ENCODE data around the gene ASCC2.

ASCC2 gene

DNA sequence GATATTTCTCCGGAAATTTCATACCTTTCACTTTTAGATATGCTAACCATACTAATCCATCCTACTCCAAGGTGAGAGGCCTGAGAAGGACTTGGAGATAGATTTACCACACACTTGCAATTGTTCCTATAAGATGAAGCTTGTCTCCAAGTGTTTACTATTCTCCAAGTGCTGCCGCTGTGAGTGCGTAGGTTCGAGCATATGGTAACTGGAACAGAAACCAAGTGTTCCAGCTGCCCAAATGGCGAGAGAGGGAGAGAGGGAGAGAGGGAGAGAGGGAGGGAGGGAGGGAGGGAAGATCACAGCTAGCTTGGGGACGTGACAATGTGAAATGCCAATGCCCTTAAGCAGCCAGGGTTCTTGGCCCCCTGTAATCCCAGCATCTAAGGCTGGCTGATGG is 21.5 kb downstream of the ASCC2 start:
- DNase-seq = no peak

DNA sequence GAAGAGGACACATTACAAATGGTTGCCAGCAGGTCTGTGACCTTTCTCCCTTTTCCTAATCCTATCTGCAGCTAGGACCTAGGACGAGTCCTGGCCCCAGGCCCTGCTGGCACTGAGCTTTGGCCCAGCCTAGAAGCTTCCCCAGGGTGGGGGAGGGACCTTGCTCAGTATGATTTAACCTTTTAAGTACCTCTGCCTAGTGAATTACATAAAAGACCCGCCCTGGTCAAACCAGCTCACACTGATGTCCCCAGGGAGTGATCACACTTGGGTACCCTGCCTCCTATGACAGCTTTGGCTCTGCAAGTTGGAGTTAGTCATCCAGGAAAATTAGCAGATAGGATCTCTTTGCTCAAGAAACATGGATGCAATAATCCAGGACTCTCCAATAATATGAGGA is 21.9 kb downstream of the ASCC2 start:
- no peak for DNase-seq

GRCh38 chr22:29815580-29815979 is 22.5 kb downstream of the ASCC2 start:
- DNase-seq = no peak

DNA sequence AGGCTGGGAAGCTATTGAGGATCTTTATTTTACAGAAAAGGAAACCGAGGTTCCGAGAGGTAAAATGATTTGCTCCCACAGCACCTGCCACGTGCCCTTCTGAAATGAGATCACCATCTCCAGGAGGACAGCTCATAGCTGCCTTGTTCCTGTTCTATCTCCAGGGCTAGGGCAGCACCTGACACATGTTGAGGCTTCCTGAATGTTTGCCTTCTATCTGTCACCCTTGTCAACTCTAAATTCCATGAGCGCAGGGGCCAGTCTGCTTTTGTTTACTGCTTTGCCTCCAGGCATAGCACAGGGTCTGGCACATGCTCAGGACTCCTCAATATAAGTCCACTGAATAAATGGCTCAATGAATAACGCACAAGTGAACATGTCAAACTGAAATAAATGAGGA is 24.1 kb downstream of the ASCC2 start:
- DNase-seq = no peak

GRCh38 chr22:29813563-29813962 is 24.5 kb downstream of the ASCC2 start:
- DNase-seq = no peak

- DNase-seq = no peak
These were observed 24.9 kb downstream of the ASCC2 start for GRCh38 chr22:29813126-29813525.

DNA sequence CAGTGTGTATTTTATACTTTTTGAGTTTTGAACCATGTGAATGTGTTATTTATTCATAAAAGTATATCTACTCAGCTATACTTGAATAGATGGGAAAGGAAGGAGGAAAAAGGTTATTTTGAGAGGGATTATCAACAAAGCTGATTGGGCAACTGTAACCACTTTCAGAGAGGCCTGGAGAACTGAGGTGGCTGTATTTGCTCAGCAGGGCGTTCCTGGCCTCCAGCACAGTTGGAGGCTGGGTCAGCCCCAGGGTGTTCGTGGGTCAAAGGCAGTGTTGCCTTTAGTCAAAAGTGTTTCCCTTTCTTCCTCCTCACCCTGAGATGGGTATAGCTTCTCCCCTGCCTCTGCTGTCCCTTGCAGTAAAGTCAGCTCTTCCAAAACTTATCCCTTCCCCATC is 26.7 kb downstream of the ASCC2 start:
- DNase-seq = no peak

GRCh38 chr22:29810216-29810615 is 27.9 kb downstream of the ASCC2 start:
- DNase-seq = no peak

DNA sequence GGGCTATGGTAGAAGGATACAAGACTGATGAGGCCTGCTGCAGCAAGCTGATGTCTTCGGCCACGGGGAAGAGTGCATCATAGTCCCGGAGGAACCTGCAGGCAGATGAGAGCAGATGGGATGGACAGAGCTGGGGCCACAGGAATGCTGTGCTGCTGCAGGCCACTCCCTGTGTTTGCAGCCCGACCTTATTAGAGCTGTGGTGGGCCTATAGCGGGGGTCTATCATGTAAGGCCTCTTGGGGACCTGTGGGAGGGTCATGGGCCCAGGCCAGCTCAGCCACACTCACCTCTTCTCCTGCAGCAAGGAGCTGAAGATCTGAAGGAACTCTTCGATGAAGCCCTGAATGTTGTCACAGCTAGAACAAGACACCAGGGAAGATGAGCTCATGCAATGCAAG is 31.9 kb downstream of the ASCC2 start:
- no peak for DNase-seq

- no peak for DNase-seq
These were observed 33.1 kb downstream of the ASCC2 start for GRCh38 chr22:29804985-29805384.

DNA sequence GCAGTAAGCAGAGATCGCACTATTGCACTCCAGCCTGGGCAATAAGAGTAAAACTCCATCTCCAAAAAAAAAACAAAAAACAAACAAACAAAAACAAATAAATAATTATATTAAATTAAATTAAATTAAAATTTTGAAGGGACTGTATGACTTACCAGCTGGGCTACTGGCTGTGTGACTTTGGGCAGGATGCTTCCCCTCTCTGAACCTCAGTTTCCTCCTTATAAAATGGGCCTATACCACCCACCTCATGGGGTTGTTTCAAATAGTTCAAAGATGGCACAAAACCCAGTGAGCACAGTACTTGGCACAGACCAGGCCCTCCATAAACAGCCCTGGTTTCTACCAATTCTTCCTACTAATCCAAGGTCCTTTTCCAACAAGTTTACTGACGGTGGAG is 34.9 kb downstream of the ASCC2 start:
- DNase-seq = no peak

DNA sequence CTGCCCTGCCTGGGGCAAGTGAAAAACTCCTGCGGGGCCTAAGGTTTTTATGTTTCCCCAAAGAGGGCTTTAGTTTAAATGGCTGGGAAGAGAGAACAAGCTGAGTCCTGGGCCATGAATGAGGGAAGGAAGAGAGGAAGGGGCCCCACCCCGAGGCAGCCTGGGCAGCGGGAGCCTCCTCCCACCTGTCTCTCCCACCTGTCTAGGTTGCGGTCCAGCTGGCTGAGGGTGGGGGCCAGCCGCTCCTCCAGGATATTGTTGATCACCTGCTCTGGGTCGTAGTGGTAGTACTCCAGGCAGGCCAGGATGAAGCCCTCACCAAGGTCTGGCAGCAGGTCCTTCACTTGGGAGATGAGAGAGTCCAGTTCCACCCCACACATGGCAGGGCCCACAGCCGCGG is 36.3 kb downstream of the ASCC2 start:
- DNase-seq = no peak

GRCh38 chr22:29801153-29801552 is 36.9 kb downstream of the ASCC2 start:
- DNase-seq = no peak

GRCh38 chr22:29799217-29799680 is 38.8 kb downstream of the ASCC2 start:
- DNase-seq = no peak

DNA sequence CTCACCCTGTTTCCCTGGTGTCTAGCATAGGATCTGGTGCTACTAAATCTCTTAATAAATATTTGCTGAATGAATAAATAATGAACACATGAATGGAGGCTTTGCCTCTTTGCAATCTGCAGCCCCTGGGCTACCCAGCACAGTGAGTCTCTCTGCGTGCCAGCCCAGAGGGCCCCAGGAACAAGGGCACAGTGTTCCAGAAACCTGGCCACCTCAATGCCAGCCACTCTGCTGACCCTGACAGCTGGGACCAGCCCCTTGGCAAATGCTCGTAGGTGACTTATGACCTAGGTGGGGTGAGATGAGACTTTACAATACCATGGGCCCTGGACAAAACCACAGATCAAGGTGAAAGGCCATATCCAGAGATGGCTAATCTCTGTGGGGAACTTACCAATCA is 39.3 kb downstream of the ASCC2 start:
- DNase-seq = no peak

GRCh38 chr22:29798318-29798717 is 39.8 kb downstream of the ASCC2 start:
- no peak for DNase-seq

DNA sequence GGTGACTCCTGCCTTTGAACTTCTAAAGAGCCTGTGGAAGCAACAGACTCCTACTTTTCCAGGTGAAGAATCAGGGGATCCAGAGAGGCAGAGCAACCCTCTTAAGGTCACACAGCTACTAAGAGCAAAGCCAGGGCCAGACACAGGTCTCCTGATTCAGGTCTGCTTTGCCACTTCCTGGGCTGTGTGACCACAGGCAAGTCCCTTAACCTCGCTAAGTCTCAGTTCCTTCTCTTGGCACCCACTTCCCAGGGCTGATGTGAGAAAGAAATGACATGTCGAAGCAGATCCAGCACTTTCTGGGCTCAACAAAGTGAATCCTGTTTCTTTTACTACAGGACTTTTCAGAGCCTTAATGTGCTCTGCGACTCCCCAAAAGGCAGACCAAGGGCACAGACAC is 40.7 kb downstream of the ASCC2 start:
- no peak for DNase-seq

GRCh38 chr22:29795663-29796062 is 42.4 kb downstream of the ASCC2 start:
- no peak for DNase-seq

DNA sequence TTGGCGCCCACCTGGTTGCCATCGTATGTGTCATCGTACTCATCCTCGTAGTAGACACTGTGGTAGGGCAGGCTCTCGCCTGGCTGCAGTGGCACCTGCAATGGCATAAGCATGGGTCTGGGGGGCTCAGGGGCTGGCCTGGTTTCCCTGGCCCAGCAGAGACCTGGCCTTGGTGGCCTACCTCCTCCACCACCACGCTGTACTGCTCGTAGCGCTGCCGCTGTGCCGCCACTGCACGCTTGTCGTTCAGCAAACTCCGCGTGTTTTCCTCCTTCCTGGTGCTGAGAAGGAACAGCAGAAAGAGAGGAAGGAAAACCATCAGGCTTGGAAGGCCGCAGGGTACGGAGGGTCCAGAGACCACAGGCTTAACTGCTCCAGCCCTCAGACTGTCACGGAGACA is 44.7 kb downstream of the ASCC2 start:
- DNase-seq = no peak

DNA sequence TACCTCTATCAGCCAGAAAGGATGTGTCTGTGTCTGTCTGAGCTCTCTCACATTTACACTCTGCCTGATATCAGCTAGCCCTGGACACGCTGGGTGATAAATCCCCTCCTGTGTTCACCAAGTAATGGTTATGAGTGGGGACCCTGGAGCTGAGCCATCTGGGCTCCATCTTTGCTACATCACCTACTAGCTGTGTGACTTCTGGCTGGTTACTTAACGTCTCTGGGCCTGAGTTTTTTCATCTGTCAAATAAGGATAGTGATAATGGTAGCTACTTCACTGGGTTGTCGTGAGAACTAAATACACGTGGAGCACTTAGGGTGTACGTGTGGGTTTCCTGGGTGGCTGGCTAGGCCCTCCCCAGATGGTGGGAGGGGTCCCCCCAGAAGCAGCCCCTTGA is 48.0 kb downstream of the ASCC2 start:
- DNase-seq = no peak

DNA sequence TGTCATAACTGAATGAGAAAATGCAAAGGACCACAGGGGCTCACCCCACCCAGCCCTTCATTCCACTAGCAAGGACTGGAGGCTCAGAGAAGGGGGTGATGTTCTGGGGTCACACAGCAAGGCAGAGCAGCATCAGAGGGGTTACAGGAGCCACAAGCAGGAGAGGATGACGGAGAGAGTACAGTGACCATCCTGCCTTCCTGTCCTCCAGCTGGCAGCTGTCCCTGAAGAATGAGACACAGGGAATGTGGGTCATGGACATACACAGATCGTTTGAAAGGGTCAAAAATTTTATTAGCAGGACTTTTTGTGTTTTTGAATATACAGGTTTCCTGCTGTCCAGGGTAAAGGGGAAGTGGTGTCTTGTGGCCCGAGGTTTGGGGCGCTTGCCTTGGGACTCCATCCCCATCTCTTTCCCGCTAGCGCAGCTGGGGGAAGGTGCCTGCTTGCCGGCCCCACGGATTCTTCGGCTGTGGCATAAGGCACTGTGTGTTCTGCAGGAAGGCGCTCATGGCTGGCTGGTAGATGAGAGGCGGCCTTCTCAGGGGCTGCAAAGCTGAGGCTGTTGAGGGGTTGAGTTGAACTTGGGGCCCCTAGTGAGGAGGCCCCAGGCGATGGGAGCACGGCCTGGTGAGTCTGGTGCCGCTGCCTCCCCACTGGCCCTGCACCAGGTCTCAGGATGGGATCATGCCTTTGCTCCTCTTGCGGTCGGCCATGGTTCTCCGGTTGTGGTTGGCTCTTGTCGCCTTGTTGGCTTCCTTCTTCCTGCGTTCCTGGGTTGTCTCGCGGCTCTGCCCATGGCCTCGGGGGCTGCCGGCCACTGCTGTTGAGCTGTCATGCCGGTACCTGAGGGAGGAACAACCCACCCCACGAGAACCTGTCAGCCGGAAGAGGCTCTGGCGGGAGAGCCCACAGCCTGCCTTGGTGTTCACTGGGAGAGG is 49.5 kb downstream of the ASCC2 start:
- DNase-seq = no peak

DNA sequence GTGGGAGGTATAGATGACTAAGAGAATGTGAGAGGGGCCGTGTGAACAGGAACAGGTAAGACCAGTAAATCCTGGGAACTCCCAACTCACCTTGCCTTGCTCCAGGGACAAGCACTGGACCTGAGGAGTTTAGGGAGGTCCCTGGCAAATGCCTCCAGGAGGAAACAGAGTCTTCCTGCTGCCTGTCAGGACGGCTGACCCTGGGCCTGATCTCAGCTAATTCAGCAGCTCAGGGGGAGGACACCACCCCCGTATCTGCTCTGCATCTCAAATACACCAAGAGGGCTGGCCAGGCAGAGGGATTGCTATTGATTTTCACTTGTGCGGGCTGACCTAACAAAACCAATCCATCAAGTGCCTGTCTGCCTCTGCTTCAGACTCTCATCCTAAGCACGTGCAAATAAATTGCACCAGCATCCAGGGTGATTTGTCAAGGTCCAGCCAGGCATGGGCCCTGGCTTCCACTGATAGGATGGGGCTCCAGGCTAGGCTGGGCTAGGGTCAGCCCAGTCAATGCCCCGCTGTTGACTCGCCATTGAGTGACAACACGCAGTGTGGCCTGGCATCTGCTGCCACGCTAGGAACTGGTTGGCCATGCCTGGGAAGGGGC is 50.6 kb downstream of the ASCC2 start:
- no peak for DNase-seq

GRCh38 chr22:29786031-29786430 is 52.0 kb downstream of the ASCC2 start:
- DNase-seq = no peak
